ENCODE results near the gene KCNT2. TPM values are rescaled to one million over a fixed set of nuclear protein-coding genes. Genes with fewer than 3 reads are reported as not detected.

KCNT2 gene
- polyA plus RNA-seq, 3 donors from 2014 or later, result not detected

DNA sequence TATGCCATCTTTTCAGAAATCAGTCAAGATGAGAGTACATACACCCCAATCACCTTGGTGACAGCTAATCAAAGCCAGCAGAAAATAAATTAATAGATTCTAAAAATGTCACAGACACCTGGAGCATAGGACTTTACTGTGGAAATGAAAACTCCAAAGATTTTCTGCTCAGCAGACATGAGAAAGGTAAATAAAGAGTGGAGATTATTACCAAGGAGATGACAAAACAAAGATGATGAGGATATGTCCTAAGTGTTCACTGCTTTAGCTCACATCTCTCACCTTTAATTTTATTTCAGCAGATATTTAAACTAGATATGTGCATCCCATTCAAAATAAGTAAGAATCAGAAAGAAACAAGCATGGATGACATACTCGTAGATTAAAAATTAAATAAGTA is 14.8 kb upstream of the KCNT2 start:
- H3K27me3 Mint-ChIP-seq (ENCODE audit: low read depth in 3 of 3), result peaks cover 0 to 3% (median 0%) of the 10 kb centered on the region in 3 donors
- no peak for DNase-seq
- H3K4me3 Mint-ChIP-seq, result no peak overlapping the region
- no peak overlapping the region for H3K27ac Mint-ChIP-seq
- H3K4me1 Mint-ChIP-seq, result no peaks in the 10 kb centered on the region
- peaks cover 2 to 18% (median 6%) of the 10 kb centered on the region in 6 donors for H3K9me3 Mint-ChIP-seq
- no peaks in the 10 kb centered on the region for H3K36me3 Mint-ChIP-seq

DNA sequence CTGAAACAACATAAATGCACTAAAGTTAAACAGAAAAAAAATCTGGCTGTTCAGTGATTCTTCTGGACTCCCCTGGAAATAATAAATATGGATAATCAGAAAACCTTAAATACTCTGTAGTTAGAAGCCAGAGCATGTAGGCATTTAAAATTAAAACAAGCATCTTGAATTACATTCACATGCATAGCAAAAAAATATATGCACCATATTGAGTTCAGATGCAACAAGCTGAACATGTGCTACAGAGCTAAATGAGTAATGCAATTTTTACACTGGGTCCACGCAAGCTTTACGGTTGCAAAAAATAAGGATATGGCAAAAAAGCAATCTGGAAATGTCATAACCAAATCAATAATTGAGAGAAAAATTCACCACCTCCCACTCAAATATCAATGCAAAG is 11.5 kb upstream of the KCNT2 start:
- H3K27me3 Mint-ChIP-seq (ENCODE audit: low read depth in 3 of 3), result peaks cover 0 to 3% (median 0%) of the 10 kb centered on the region in 3 donors
- H3K9me3 Mint-ChIP-seq, result peaks cover 3 to 15% (median 5%) of the 10 kb centered on the region in 6 donors
- no peaks in the 10 kb centered on the region for H3K36me3 Mint-ChIP-seq
- DNase-seq, result no peak
- H3K4me1 Mint-ChIP-seq, result no peaks in the 10 kb centered on the region
- H3K27ac Mint-ChIP-seq, result no peak overlapping the region
- H3K4me3 Mint-ChIP-seq, result no peak overlapping the region

DNA sequence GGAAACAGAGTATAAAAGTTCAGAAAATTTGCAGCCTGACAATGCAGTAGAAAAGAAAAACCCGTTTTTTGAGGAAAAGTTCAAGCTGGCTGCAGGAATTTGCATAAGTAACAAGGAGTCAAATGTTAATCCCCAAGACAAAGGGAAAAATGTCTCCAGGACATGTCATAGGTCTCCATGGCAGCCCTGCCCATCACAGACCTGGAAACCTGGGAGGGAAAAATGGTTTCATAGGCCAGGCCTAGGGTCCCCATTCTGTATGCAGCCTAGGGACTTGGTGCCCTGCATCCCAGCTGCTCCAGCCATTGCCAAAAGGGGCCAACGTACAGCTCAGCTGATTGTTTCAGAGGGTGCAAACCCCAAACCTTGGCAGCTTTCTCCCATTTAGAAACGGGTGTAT is 3.6 kb upstream of the KCNT2 start:
- Mint-ChIP-seq H3K4me3 (no peak overlapping the region), H3K4me1 (no peaks in the 10 kb centered on the region), H3K27me3 (ENCODE audit: low read depth in 3 of 3) (peaks cover 2 to 6% (median 4%) of the 10 kb centered on the region in 3 donors), H3K36me3 (no peaks in the 10 kb centered on the region), H3K27ac (no peak overlapping the region), H3K9me3 (peaks cover under 1 to 36% (median 19%) of the 10 kb centered on the region in 6 donors)
- no peak for DNase-seq

DNA sequence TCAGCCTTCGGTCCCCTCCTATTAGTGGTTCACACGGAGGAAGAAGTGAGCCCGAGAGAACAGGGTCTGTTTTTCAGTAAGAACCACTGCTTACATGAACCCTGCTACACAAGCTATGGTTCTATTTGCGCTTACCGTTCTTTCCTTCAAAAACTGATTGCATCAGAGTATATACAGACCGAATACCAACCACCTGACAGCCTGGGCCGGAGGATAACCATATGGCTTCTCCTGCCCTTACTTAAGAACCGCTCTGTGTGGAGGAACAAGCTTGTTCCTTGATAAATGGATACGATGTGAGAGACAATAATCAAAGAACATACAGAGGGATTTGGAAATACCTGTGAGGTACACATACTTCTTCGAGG is 1.1 kb upstream of the KCNT2 start:
- DNase-seq, result no peak
- H3K27ac Mint-ChIP-seq, result no peak overlapping the region
- no peaks in the 10 kb centered on the region for H3K36me3 Mint-ChIP-seq
- peaks cover 0 to 35% (median 14%) of the 10 kb centered on the region in 6 donors for H3K9me3 Mint-ChIP-seq
- H3K27me3 Mint-ChIP-seq (ENCODE audit: low read depth in 3 of 3), result peaks cover 2 to 6% (median 6%) of the 10 kb centered on the region in 3 donors
- no peak overlapping the region for H3K4me3 Mint-ChIP-seq
- no peaks in the 10 kb centered on the region for H3K4me1 Mint-ChIP-seq

DNA sequence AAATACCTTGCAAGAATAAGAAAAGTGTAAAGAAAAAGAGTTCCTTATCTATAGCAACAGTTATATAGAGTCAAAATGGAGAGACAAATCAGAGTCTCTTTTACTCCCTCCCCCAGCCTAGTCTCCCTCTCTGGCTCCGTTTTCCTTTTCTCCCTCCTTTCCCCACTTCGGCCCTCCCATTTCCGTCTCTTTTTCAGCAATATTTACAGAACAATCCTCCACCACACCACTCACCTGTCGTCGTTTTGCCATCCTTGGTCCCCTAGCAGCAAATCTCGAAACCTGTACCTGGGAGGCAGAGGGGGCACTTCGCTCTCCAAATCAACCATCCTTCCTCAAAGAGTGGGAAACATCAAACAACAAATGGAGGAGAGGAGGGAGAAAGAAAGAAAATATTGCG is 259 bp downstream of the KCNT2 start:
- no peaks in the 10 kb centered on the region for H3K4me1 Mint-ChIP-seq
- H3K9me3 Mint-ChIP-seq, result peaks cover 0 to 35% (median 9%) of the 10 kb centered on the region in 6 donors
- H3K27me3 Mint-ChIP-seq (ENCODE audit: low read depth in 3 of 3), result peaks cover 2 to 6% (median 6%) of the 10 kb centered on the region in 3 donors
- no peaks in the 10 kb centered on the region for H3K36me3 Mint-ChIP-seq
- DNase-seq, result no peak
- H3K4me3 Mint-ChIP-seq, result peak overlapping the region in 2 of 5 donors; percentile 8 to 63
- H3K27ac Mint-ChIP-seq, result no peak overlapping the region

DNA sequence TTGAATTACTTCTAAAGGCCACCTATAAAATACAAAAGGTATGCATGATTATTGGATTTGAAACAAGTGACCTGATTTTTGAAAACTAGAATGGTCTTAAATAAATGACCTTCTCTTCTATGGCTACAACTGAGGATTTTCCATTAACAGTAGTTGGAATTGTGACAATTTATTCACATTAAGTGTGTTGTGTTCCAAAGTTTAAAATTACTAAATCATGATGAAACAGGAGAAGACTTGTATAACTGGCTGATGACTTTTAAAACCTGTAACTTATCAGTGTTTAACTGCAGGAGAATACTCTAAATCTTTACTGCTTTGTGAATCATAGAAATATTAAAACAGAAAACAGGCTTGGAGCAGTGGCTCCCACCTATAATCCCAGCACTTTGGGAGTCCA is 4.6 kb downstream of the KCNT2 start:
- no peak overlapping the region for H3K4me3 Mint-ChIP-seq

DNA sequence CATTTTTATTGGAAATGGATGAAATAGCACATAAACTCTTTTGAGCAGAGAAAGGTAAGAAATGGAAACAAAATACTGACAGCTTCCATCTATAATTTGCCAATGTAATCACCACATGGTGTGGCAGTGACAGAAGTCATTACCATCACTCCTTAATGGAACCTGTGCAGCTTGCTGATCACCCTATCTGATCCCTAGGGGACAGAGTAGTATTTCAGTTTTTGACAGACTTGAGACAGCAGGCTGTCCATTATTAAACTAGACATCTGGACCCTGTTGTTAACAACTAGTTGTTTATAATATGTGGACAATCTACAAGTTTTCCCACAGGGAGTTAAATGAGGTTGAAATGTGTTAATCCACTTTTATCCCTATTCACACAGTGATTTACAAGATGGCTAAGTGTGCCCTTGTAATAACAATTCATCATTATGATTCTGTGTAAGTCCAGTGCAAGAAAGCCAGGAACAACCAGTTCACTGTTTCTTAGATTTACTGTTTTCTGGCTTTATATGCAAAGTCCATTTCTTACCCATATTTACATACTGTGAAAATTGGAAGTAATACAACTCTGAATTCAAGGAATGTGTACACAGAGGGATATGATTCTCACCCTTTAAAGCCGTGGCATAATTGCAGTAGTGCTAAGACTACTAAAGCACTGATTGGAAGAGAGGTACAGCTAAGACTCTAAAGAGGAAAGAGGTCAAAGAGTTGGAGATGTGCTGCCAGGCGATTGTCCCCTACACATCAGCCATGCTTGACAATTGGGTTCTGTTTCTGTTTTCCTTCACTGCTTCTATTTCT is 9.1 kb downstream of the KCNT2 start:
- no peak for DNase-seq
- Mint-ChIP-seq H3K27me3 (ENCODE audit: low read depth in 3 of 3) (no peaks in the 10 kb centered on the region), H3K36me3 (no peaks in the 10 kb centered on the region), H3K27ac (no peak overlapping the region), H3K4me3 (no peak overlapping the region), H3K9me3 (peaks cover 2 to 15% (median 6%) of the 10 kb centered on the region in 6 donors), H3K4me1 (no peaks in the 10 kb centered on the region)

More for the DNA sequence above, 4.6 kb downstream of the KCNT2 start:
- no peak overlapping the region for H3K27ac Mint-ChIP-seq
- DNase-seq, result no peak
- peaks cover 0 to 31% (median 7%) of the 10 kb centered on the region in 6 donors for H3K9me3 Mint-ChIP-seq
- H3K36me3 Mint-ChIP-seq, result no peaks in the 10 kb centered on the region
- peaks cover 1 to 6% (median 2%) of the 10 kb centered on the region in 3 donors for H3K27me3 Mint-ChIP-seq (ENCODE audit: low read depth in 3 of 3)
- no peaks in the 10 kb centered on the region for H3K4me1 Mint-ChIP-seq

DNA sequence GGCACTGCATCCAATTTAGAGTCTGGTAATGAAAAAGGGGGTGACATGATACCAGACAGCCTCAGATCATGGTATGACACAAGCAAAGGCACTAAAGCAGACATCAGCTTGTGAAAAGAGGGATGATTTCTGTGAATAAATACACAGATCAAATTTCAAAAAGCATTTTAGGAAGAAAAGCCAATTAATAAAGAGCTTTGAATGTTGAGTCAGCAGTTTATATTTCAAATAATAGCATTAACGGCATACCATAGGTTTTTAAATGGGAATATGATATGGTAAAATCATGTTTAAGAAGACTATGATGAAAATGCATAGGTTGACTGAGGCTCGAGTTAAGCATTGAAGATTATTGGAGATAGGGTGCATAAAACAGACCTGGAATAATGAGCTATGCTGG is 13.5 kb downstream of the KCNT2 start:
- Mint-ChIP-seq H3K36me3 (no peaks in the 10 kb centered on the region), H3K27me3 (ENCODE audit: low read depth in 3 of 3) (no peaks in the 10 kb centered on the region), H3K4me3 (no peak overlapping the region), H3K27ac (no peak overlapping the region), H3K9me3 (peaks cover 0 to 21% (median 6%) of the 10 kb centered on the region in 6 donors), H3K4me1 (no peaks in the 10 kb centered on the region)
- no peak for DNase-seq

DNA sequence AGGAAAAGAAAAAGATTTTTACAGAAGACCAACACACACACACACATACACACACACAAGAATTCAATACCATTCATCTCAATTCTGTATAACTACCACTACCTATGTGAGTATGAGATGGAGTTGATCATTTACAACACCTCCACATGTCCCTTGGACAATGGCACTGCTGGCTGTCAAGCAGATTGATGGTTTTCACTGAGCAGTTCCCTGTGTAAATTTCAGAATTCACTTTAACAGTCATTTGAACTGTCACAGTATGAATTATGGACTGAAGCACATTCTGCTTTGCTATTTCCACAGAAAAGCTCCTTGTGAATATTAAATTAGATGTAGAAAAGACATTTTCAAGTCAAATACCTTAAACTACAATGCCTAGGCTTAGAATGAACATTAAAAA is 14.3 kb downstream of the KCNT2 start:
- no peaks in the 10 kb centered on the region for H3K36me3 Mint-ChIP-seq
- H3K4me1 Mint-ChIP-seq, result no peaks in the 10 kb centered on the region
- H3K27me3 Mint-ChIP-seq (ENCODE audit: low read depth in 3 of 3), result no peaks in the 10 kb centered on the region
- H3K9me3 Mint-ChIP-seq, result peaks cover 0 to 26% (median 2%) of the 10 kb centered on the region in 6 donors
- no peak overlapping the region for H3K4me3 Mint-ChIP-seq
- DNase-seq, result no peak
- no peak overlapping the region for H3K27ac Mint-ChIP-seq

DNA sequence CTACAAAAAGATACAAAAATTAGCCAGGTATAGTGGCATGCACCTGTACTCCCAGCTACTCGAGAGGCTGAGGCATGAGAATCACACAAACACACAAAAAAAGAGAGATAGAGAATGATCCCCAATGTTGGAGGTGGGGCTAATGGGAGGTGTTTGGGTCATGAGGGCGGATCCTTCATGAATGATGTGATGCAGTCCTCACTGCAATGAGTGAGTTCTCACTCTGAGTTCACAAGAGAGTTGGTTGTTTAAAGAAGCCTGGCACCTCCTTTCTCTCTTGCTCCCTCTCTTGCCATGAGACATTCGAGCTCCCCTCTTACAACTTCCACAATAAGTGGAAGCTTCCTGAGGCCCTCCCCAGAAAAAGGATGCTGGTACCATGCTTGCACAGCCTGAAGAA is 17.3 kb downstream of the KCNT2 start:
- no peaks in the 10 kb centered on the region for H3K36me3 Mint-ChIP-seq
- peaks cover 0 to 22% (median under 1%) of the 10 kb centered on the region in 6 donors for H3K9me3 Mint-ChIP-seq
- no peaks in the 10 kb centered on the region for H3K4me1 Mint-ChIP-seq
- H3K27ac Mint-ChIP-seq, result no peak overlapping the region
- no peak overlapping the region for H3K4me3 Mint-ChIP-seq
- no peak for DNase-seq
- peaks cover 0 to 3% (median 0%) of the 10 kb centered on the region in 3 donors for H3K27me3 Mint-ChIP-seq (ENCODE audit: low read depth in 3 of 3)

DNA sequence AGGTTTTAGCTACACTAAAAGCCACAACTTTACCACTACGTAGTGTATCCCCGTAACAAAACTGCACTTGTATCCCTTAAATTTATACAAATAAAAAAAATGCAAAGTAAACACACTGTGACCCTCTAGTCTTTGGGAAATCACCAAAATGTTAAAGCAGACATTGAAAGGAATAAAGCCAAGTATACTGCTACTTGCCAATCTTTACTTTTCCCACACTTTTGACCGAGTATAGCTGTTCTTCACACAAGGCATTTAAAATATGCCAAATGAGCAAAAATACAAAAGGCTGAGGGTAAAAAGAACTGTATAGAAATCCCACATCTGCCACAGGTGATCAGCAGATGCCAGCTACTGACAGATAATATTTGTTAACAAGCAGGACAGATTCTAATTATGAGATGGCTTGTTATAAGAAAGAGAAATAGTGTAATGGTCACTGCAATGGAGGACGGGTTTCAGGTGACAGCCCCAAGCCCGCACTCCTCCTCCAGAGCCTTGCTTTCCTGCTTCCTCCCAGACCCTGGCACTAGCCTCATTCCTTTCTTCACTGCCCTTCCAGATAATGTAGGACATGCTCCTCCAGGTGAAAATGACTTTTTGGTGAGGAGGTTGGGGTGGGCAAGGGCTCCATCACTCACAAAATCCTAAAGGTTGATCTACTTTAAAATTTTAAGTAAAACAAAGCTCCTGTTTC is 18.1 kb downstream of the KCNT2 start:
- Mint-ChIP-seq H3K27me3 (ENCODE audit: low read depth in 3 of 3) (peaks cover 0 to 3% (median 0%) of the 10 kb centered on the region in 3 donors), H3K27ac (no peak overlapping the region), H3K9me3 (peaks cover 0 to 22% (median under 1%) of the 10 kb centered on the region in 6 donors), H3K36me3 (no peaks in the 10 kb centered on the region), H3K4me3 (no peak overlapping the region), H3K4me1 (no peaks in the 10 kb centered on the region)
- DNase-seq, result no peak

DNA sequence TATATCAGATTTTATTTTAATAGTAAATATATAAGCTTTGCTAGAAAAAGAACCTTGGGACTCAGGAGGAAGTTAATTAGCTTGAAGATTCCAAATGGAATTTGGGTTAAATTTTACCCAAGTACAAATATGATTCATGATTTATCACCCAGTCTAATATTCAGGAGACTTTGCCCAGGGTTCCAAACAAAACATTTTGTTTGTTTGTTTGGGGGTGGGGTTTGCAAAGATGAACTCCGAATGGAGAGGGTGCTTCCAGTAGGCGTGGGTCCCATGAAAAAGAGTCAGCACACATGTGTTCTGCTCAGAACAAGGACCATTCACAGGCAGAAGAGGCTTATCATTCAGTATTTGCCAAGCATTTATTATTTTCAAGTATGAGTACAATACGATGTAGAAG is 23.5 kb downstream of the KCNT2 start:
- H3K27me3 Mint-ChIP-seq (ENCODE audit: low read depth in 3 of 3), result peaks cover 0 to 3% (median 0%) of the 10 kb centered on the region in 3 donors
- no peaks in the 10 kb centered on the region for H3K36me3 Mint-ChIP-seq
- no peaks in the 10 kb centered on the region for H3K4me1 Mint-ChIP-seq
- peaks cover 5 to 20% (median 14%) of the 10 kb centered on the region in 6 donors for H3K9me3 Mint-ChIP-seq
- no peak for DNase-seq
- no peak overlapping the region for H3K27ac Mint-ChIP-seq
- H3K4me3 Mint-ChIP-seq, result no peak overlapping the region

DNA sequence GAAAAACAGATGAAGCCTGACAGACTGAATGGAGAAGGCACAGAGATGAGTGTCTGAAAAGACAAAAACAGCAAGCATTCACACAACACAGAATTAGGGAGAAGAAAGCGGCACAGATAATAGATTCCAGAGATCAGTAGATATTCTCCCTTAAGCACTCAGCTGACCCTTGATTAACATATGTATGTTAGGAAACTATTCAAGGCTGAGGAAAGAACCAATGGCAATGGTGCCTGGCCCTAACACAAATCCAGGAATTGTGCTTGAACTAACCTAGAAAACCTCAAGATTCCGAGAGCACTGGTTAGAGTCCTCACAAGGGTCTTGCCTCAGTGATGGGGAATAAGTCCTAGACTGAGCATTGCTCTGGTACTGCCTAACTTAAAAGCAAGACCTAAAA is 30.9 kb downstream of the KCNT2 start:
- H3K4me3 Mint-ChIP-seq, result no peak overlapping the region
- DNase-seq, result no peak
- no peaks in the 10 kb centered on the region for H3K36me3 Mint-ChIP-seq
- H3K27me3 Mint-ChIP-seq (ENCODE audit: low read depth in 3 of 3), result peaks cover 0 to 2% (median 0%) of the 10 kb centered on the region in 3 donors
- no peak overlapping the region for H3K27ac Mint-ChIP-seq
- no peaks in the 10 kb centered on the region for H3K4me1 Mint-ChIP-seq
- H3K9me3 Mint-ChIP-seq, result peaks cover 0 to 43% (median 7%) of the 10 kb centered on the region in 6 donors

DNA sequence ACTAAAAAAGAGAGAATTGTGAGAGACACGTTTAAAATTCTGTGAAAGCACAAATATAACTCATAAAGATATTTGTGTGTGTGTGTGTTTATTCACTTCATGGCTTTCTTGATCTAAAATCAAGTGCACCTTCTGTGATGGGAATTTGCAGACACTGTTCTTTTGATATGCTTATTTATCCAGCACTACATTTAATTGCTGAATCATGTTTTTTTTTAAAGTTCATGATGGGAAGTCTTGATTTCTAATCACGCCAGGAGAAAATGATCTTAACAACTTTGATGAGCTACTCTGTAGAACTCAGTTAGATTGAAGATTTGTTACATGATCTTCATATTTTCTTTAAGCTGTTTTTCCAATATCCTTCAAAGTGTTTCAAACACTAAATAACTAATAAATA is 35.0 kb downstream of the KCNT2 start:
- no peak overlapping the region for H3K27ac Mint-ChIP-seq
- no peak overlapping the region for H3K4me3 Mint-ChIP-seq
- no peak for DNase-seq
- H3K4me1 Mint-ChIP-seq, result no peaks in the 10 kb centered on the region
- no peaks in the 10 kb centered on the region for H3K36me3 Mint-ChIP-seq
- peaks cover 0 to 32% (median 5%) of the 10 kb centered on the region in 6 donors for H3K9me3 Mint-ChIP-seq
- H3K27me3 Mint-ChIP-seq (ENCODE audit: low read depth in 3 of 3), result peaks cover 0 to 2% (median 0%) of the 10 kb centered on the region in 3 donors

All from immature natural killer cell (primary cell).